Endothelial cell of umbilical vein (primary cell): Measurements from ENCODE around the gene BMPR2. TPM values are rescaled to one million over a fixed set of nuclear protein-coding genes. Genes with fewer than 3 reads are reported as not detected.

ENCODE experiments used
- BruUV-seq: library from RNA; stranded (reverse); fragments of 400-500 nt; replicated peaks from 2 replicates; lab custom pipeline; 2021; lab: Mats Ljungman, UMichigan
- CTCF ChIA-PET: fragments of 300-600, 350-600 bp; sonication (Branson Sonifier 250); formaldehyde crosslinking; loops from one replicate; lab custom pipeline; 2021; ENCODE audit warnings: antibody characterized with exemption, inconsistent platforms; lab: Charles Lee
- POLR2A ChIA-PET: fragments of 300-600, 350-600 bp; sonication (Branson Sonifier 250); formaldehyde crosslinking; loops from one replicate; lab custom pipeline; 2021; ENCODE audit warnings: antibody characterized with exemption, inconsistent platforms; lab: Charles Lee
- DNase-seq: peaks from one replicate; pipeline ENCODE4 v3.0.0-alpha.2; 2011; ENCODE audit warnings: low read depth, low spot score
- FAIRE-seq: peaks from 2 replicates; lab custom pipeline; 2011; peaks lifted over from hg19 to GRCh38; lab: Jason Lieb, UNC
- H2AFZ ChIP-seq: 2 replicates; pipeline ENCODE4 v1.6.0; 2012; ENCODE audit warnings: low read depth, low read length, control low read depth, inconsistent platforms
- H3K27ac ChIP-seq: 2 replicates; pipeline ENCODE4 v1.5.1; 2011; ENCODE audit warnings: low read depth, mild to moderate bottlenecking, control low read depth, low read length, moderate library complexity; ENCODE audit not compliant: insufficient read depth
- H3K27me3 ChIP-seq, 2 experiments: 2 replicates each; pipeline versions ENCODE4 v1.6.0 to v1.6.1; 2011; ENCODE audit warnings: low read length in 2 of 2, mixed read lengths in 1 of 2; ENCODE audit not compliant: control insufficient read depth in 2 of 2, insufficient read depth in 2 of 2
- H3K36me3 ChIP-seq, 2 experiments: 2 replicates in 1 of 2; 3 replicates in 1 of 2; pipeline ENCODE4 v1.5.1; 2011; ENCODE audit warnings: low read length in 2 of 2, mild to moderate bottlenecking in 1 of 2, moderate library complexity in 1 of 2; ENCODE audit not compliant: control insufficient read depth in 2 of 2, insufficient read depth in 2 of 2; ENCODE audit errors: extremely low read depth in 1 of 2
- H3K4me1 ChIP-seq: 3 replicates; pipeline ENCODE4 v1.5.1; 2011; ENCODE audit warnings: mild to moderate bottlenecking, low read length; ENCODE audit not compliant: control insufficient read depth, insufficient read depth; ENCODE audit errors: extremely low read depth
- H3K4me2 ChIP-seq: 2 replicates; pipeline ENCODE4 v1.6.1; 2011; ENCODE audit warnings: low read length, control low read depth, mixed read lengths; ENCODE audit not compliant: insufficient read depth
- H3K4me3 ChIP-seq, 3 experiments: fragments of 200-600 bp in 1 of 3; sonication (generic), shearing (Covaris generic) in 1 of 3; replicated peaks in 1 of 3; 2 replicates each; pipeline ENCODE4 v1.5.1; 2011 to 2016; ENCODE audit warnings: control low read depth in 3 of 3, low read length in 3 of 3, mild to moderate bottlenecking in 2 of 3, inconsistent platforms in 1 of 3, low read depth in 1 of 3, moderate library complexity in 1 of 3; ENCODE audit not compliant: insufficient read depth in 1 of 3
- H3K79me2 ChIP-seq: 2 replicates; pipeline ENCODE4 v1.6.0; 2012; ENCODE audit warnings: low read length, inconsistent platforms; ENCODE audit not compliant: control insufficient read depth, insufficient read depth
- H3K9ac ChIP-seq: replicated peaks from 2 replicates; pipeline ENCODE3; 2011; ENCODE audit warnings: low read length, control low read depth; ENCODE audit not compliant: insufficient read depth; ENCODE audit errors: extremely low read depth
- H3K9me1 ChIP-seq: replicated peaks from 3 replicates; pipeline ENCODE4 v1.6.0; 2011; ENCODE audit warnings: mild to moderate bottlenecking, low read length; ENCODE audit not compliant: control insufficient read depth, insufficient read depth; ENCODE audit errors: extremely low read depth
- H3K9me3 ChIP-seq: replicated peaks from 2 replicates; pipeline ENCODE4 v1.5.1; 2012; ENCODE audit warnings: low read length, inconsistent platforms; ENCODE audit not compliant: control insufficient read depth, insufficient read depth
- H4K20me1 ChIP-seq: replicated peaks from 2 replicates; pipeline ENCODE3; 2011; ENCODE audit warnings: mild to moderate bottlenecking, low read length; ENCODE audit not compliant: control insufficient read depth, insufficient read depth; ENCODE audit errors: extremely low read depth
- EZH2 ChIP-seq: IDR thresholded peaks from 2 replicates; pipeline ENCODE4 v1.6.1; 2012; ENCODE audit warnings: borderline replicate concordance, low read depth, mild to moderate bottlenecking, moderate library complexity, low read length, inconsistent platforms; ENCODE audit not compliant: severe bottlenecking
- FOS ChIP-seq: IDR thresholded peaks from 2 replicates; pipeline ENCODE4 v1.6.1; 2011; ENCODE audit warnings: mild to moderate bottlenecking, low read length, moderate library complexity, borderline replicate concordance; ENCODE audit not compliant: insufficient read depth
- GATA2 ChIP-seq: IDR thresholded peaks from 2 replicates; pipeline ENCODE4 v1.7.0; 2011; ENCODE audit warnings: low read depth, mild to moderate bottlenecking, moderate library complexity, mixed read lengths, low read length; ENCODE audit not compliant: insufficient read length, insufficient read depth
- JUN ChIP-seq: IDR thresholded peaks from 2 replicates; pipeline ENCODE4 v1.6.1; 2011; ENCODE audit warnings: borderline replicate concordance, low read depth; ENCODE audit not compliant: insufficient read length, insufficient read depth
- MYC ChIP-seq: IDR thresholded peaks from one replicate; pipeline ENCODE4 v1.6.1; 2011; ENCODE audit warnings: mild to moderate bottlenecking, low read depth, low read length
- POLR2A ChIP-seq: IDR thresholded peaks from 2 replicates; pipeline ENCODE4 v1.6.1; 2012; ENCODE audit warnings: low read depth, mild to moderate bottlenecking, control low read depth, low read length
- POLR2AphosphoS5 ChIP-seq: IDR thresholded peaks from 2 replicates; pipeline ENCODE4 v1.6.1; 2012; ENCODE audit warnings: low read depth, mild to moderate bottlenecking, control low read depth, low read length, moderate library complexity; ENCODE audit not compliant: insufficient read depth
- dilution Hi-C: fragments of 300-500 bp; cut with MboI; formaldehyde crosslinking; loops from one replicate; pipeline ENCODE4 v1.15.0; 2019; ENCODE audit warnings: low sequenced_read_pairs; ENCODE audit not compliant: extremely low pct_ligation_motif_present
- intact Hi-C: fragments of 100-400 bp; cut with micrococcal nuclease; formaldehyde crosslinking; loops from one replicate; pipeline ENCODE4 v1.10.0; 2022
- polyA plus RNA-seq, 4 experiments: library from polyadenylated mRNA; depleted of rRNA in 3 of 4; stranded (reverse) in 3 of 4; unstranded in 1 of 4; fragments of >200 nt; gene quantifications; 2 replicates each; pipeline versions ENCODE4 v1.2.1 to v1.2.3, GENCODE V29; 2011 to 2012; ENCODE audit warnings: missing spikeins in 1 of 4
- total RNA-seq: library from RNA; stranded (reverse); gene quantifications from 2 replicates; pipeline ENCODE4 v1.2.3, GENCODE V29; 2021
- TF ChIP-seq, protein P1 (sequence below): IDR thresholded peaks from 2 replicates; pipeline ENCODE4 v1.6.1; 2011; ENCODE audit not compliant: insufficient read depth, insufficient read length
- TF ChIP-seq, protein P2 (sequence below), 2 donors: IDR thresholded peaks; 1 replicate in 1 of 2; 2 replicates in 1 of 2; pipeline ENCODE4 v1.5.1; 2011; ENCODE audit warnings: low read length in 2 of 2, mild to moderate bottlenecking in 2 of 2, moderate library complexity in 2 of 2, control low read depth in 1 of 2, inconsistent platforms in 1 of 2, low read depth in 1 of 2; ENCODE audit not compliant: insufficient read depth in 1 of 2; ENCODE audit errors: extremely low read depth in 1 of 2

BMPR2 gene
- total and polyA plus RNA-seq, 2 donors (not counting 3 experiments of a cell fraction or from before 2014, with no cell fraction given), result 35.8 to 113 TPM

DNA sequence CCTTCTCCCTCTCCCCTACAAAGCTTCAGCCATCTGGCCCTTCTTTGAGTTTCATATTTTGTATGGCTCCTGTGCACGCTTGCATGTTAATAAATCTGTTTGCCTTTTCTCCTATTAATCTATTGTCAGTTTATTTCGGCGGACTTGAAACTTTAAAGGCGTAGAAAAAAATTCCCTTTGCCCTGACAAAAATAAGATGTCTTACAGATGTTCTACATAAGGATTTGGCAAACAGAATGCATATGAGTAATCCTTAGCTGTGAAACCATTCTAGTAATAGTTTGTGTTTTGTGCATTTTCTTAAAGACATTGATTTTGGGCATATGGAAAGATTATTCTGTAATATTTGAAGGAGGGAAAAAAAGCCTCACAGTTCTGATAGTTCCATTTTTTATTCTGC lies 15.0 kb upstream of the BMPR2 start:
- ChIA-PET POLR2A (no interaction called here), CTCF (no interaction called here)
- Histone ChIP-seq H3K27me3 (no peaks in the 10 kb centered on the region), H2AFZ (no peak overlapping the region), H3K4me2 (no peak overlapping the region), H3K4me3 (no peak overlapping the region), H4K20me1 (no peaks in the 10 kb centered on the region), H3K79me2 (no peaks in the 10 kb centered on the region), H3K9me1 (no peaks in the 10 kb centered on the region), H3K27ac (no peak overlapping the region), H3K36me3 (no peaks in the 10 kb centered on the region), H3K9ac (no peak overlapping the region), H3K9me3 (no peaks in the 10 kb centered on the region), H3K4me1 (no peaks in the 10 kb centered on the region)
- BruUV-seq, result no TSS peak
- no peak for TF ChIP-seq FOS
- no peak for TF ChIP-seq JUN
- TF ChIP-seq, protein P1, sequence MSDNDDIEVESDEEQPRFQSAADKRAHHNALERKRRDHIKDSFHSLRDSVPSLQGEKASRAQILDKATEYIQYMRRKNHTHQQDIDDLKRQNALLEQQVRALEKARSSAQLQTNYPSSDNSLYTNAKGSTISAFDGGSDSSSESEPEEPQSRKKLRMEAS, result no peak
- no peak for TF ChIP-seq GATA2
- no peak for TF ChIP-seq POLR2AphosphoS5
- intact Hi-C loops, result no loop called here
- FAIRE-seq (no peak), DNase-seq (no peak)
- dilution Hi-C loops, result no loop called here

GRCh38 chr2:202373490-202373889 lies 2.6 kb upstream of the BMPR2 start:
- peak overlapping the region; percentile 64 for H3K4me2 ChIP-seq

More at GRCh38 chr2:202373490-202373889, 2.6 kb upstream of the BMPR2 start:
- Histone ChIP-seq H3K9me3 (no peaks in the 10 kb centered on the region), H3K36me3 (no peaks in the 10 kb centered on the region), H2AFZ (peak overlapping the region; percentile 3), H3K4me3 (no peak overlapping the region), H3K27ac (peak overlapping the region; percentile 99), H3K9me1 (no peaks in the 10 kb centered on the region), H3K4me1 (peaks cover 13% of the 10 kb centered on the region), H4K20me1 (peaks cover 5% of the 10 kb centered on the region), H3K79me2 (peaks cover 21% of the 10 kb centered on the region), H3K9ac (no peak overlapping the region), H3K27me3 (no peaks in the 10 kb centered on the region)
- FAIRE-seq (peak; percentile 81), DNase-seq (peak; percentile 82)
- intact Hi-C loops (no loop called here), dilution Hi-C loops (no loop called here)
- TF ChIP-seq, protein P2, sequence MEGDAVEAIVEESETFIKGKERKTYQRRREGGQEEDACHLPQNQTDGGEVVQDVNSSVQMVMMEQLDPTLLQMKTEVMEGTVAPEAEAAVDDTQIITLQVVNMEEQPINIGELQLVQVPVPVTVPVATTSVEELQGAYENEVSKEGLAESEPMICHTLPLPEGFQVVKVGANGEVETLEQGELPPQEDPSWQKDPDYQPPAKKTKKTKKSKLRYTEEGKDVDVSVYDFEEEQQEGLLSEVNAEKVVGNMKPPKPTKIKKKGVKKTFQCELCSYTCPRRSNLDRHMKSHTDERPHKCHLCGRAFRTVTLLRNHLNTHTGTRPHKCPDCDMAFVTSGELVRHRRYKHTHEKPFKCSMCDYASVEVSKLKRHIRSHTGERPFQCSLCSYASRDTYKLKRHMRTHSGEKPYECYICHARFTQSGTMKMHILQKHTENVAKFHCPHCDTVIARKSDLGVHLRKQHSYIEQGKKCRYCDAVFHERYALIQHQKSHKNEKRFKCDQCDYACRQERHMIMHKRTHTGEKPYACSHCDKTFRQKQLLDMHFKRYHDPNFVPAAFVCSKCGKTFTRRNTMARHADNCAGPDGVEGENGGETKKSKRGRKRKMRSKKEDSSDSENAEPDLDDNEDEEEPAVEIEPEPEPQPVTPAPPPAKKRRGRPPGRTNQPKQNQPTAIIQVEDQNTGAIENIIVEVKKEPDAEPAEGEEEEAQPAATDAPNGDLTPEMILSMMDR (IDR thresholded peaks at IDR 0.05; ENCODE audit: extremely low read depth in 1 of 2, insufficient read depth in 1 of 2, low read depth in 1 of 2, low read length in 2 of 2), result no peak
- TF ChIP-seq, protein P1, result no peak
- TF ChIP-seq JUN (no peak), POLR2A (peak; percentile 56), EZH2 (no peak), POLR2AphosphoS5 (peak; percentile 45), GATA2 (peak; percentile 57), FOS (peak; percentile 55), MYC (no peak)
- BruUV-seq, result no TSS peak
- ChIA-PET POLR2A (no interaction called here), CTCF (interaction anchor here (1.1 to 2.2 kb wide), 4 partner anchors 34 to 95 kb away, joined by 3 to 7 read pairs (median 4); no protein-coding TSS in a partner anchor)
